HEK293 (cell line): ENCODE results near the gene C12orf54.
"Not testable (repeated sequence)": the region's sequence is repeated elsewhere in the genome, so short reads cannot be mapped to it uniquely, and the experiment has no call there.

Source experiments
- CTCF ChIA-PET: fragments of 350-600 bp; formaldehyde crosslinking; extraction: SDS; loops from one replicate; lab custom pipeline; 2021; ENCODE audit warnings: antibody characterized with exemption; lab: Yijun Ruan, JAX
- POLR2A ChIA-PET: fragments of 300-600 bp; formaldehyde crosslinking; extraction: SDS; loops from one replicate; lab custom pipeline; 2020; ENCODE audit warnings: antibody characterized with exemption, inconsistent platforms; lab: Yijun Ruan, JAX
- H3K27ac ChIP-seq: fragments of 200-500 bp; sonication (Bioruptor generic); 2 replicates; pipeline ENCODE4 v1.5.1; 2014; ENCODE audit warnings: low read depth, low read length, control low read depth, inconsistent platforms; ENCODE audit errors: extremely low read depth
- H3K36me3 ChIP-seq, 2 experiments: fragments of 200-500 bp in 1 of 2; sonication (Bioruptor generic) in 1 of 2; 1 replicate in 1 of 2; 2 replicates in 1 of 2; pipeline ENCODE4 v1.5.1; 2014 to 2017; ENCODE audit warnings: inconsistent platforms in 2 of 2, low read length in 2 of 2; ENCODE audit not compliant: control insufficient read depth in 2 of 2, insufficient read depth in 1 of 2
- H3K4me1 ChIP-seq: fragments of 200-500 bp; sonication (Bioruptor generic); 2 replicates; pipeline ENCODE4 v1.5.1; 2014; ENCODE audit warnings: mild to moderate bottlenecking, low read length, inconsistent platforms; ENCODE audit not compliant: control insufficient read depth, insufficient read depth
- H3K4me3 ChIP-seq: 2 replicates; pipeline ENCODE4 v1.5.1; 2011; ENCODE audit warnings: low read depth, mild to moderate bottlenecking, control low read depth, low read length, moderate library complexity
- H3K9me3 ChIP-seq: fragments of 200-500 bp; sonication (Bioruptor generic); 2 replicates; pipeline ENCODE4 v1.5.1; 2014; ENCODE audit warnings: low read depth, low read length, inconsistent platforms; ENCODE audit not compliant: control insufficient read depth, insufficient read depth
- BCL11A ChIP-seq: fragments of 450-650 bp; formaldehyde crosslinking; IDR thresholded peaks from 2 replicates; pipeline ENCODE4 v1.5.1; 2016; ENCODE audit warnings: low read depth, missing biosample characterization, missing genetic modification characterization
- ZFP69B ChIP-seq: fragments of 450-650 bp; formaldehyde crosslinking; IDR thresholded peaks from 2 replicates; pipeline ENCODE4 v1.5.1; 2016; ENCODE audit warnings: missing biosample characterization, missing genetic modification characterization
- ZNF112 ChIP-seq: fragments of 450-650 bp; formaldehyde crosslinking; IDR thresholded peaks from 2 replicates; pipeline ENCODE4 v1.5.0; 2017; ENCODE audit warnings: missing biosample characterization, missing genetic modification characterization
- ZNF121 ChIP-seq: fragments of 450-650 bp; formaldehyde crosslinking; IDR thresholded peaks from 2 replicates; pipeline ENCODE4 v1.5.1; 2016; ENCODE audit warnings: missing biosample characterization, missing genetic modification characterization
- ZNF155 ChIP-seq: fragments of 450-650 bp; formaldehyde crosslinking; IDR thresholded peaks from 2 replicates; pipeline ENCODE4 v1.5.1; 2016; ENCODE audit warnings: missing biosample characterization, missing genetic modification characterization
- ZNF184 ChIP-seq: fragments of 450-650 bp; IDR thresholded peaks from 2 replicates; pipeline ENCODE4 v1.5.1; 2018; ENCODE audit warnings: missing biosample characterization, mild to moderate bottlenecking, missing genetic modification characterization
- ZNF202 ChIP-seq: fragments of 450-650 bp; formaldehyde crosslinking; IDR thresholded peaks from 2 replicates; pipeline ENCODE4 v1.5.1; 2016; ENCODE audit warnings: missing biosample characterization, missing genetic modification characterization, borderline replicate concordance
- ZNF248 ChIP-seq: fragments of 450-650 bp; formaldehyde crosslinking; IDR thresholded peaks from 2 replicates; pipeline ENCODE4 v1.5.1; 2017; ENCODE audit warnings: missing biosample characterization, missing genetic modification characterization
- ZNF274 ChIP-seq, 2 experiments: fragments of 200-500 bp in 1 of 2; fragments of 450-650 bp in 1 of 2; sonication (Bioruptor generic) in 1 of 2; formaldehyde crosslinking in 1 of 2; IDR thresholded peaks; 2 replicates each; pipeline versions ENCODE4 v1.5.1 to v1.6.1; 2014 to 2016; ENCODE audit warnings: borderline replicate concordance in 1 of 2, inconsistent platforms in 1 of 2, low read length in 1 of 2, missing biosample characterization in 1 of 2, missing genetic modification characterization in 1 of 2
- ZNF473 ChIP-seq: fragments of 450-650 bp; formaldehyde crosslinking; IDR thresholded peaks from 2 replicates; pipeline ENCODE4 v1.5.1; 2017; ENCODE audit warnings: missing biosample characterization, missing genetic modification characterization
- ZNF521 ChIP-seq: fragments of 450-650 bp; formaldehyde crosslinking; IDR thresholded peaks from 2 replicates; pipeline ENCODE4 v1.5.1; 2017; ENCODE audit warnings: missing biosample characterization, mild to moderate bottlenecking, missing genetic modification characterization
- ZNF544 ChIP-seq: fragments of 450-650 bp; formaldehyde crosslinking; IDR thresholded peaks from 2 replicates; pipeline ENCODE4 v1.5.0; 2017; ENCODE audit warnings: missing biosample characterization, missing genetic modification characterization
- ZNF707 ChIP-seq: fragments of 450-650 bp; formaldehyde crosslinking; IDR thresholded peaks from 2 replicates; pipeline ENCODE4 v1.5.1; 2016; ENCODE audit warnings: missing biosample characterization, missing genetic modification characterization
- ZNF792 ChIP-seq: fragments of 450-650 bp; formaldehyde crosslinking; IDR thresholded peaks from 2 replicates; pipeline ENCODE4 v1.5.1; 2016; ENCODE audit warnings: missing biosample characterization, missing genetic modification characterization
- TF ChIP-seq, protein P1 (sequence below): fragments of 450-650 bp; formaldehyde crosslinking; IDR thresholded peaks from 2 replicates; pipeline ENCODE4 v1.5.1; 2016; ENCODE audit warnings: missing biosample characterization, missing genetic modification characterization
- TF ChIP-seq, protein P2 (sequence below): fragments of 450-650 bp; formaldehyde crosslinking; IDR thresholded peaks from 2 replicates; pipeline ENCODE4 v1.5.1; 2016; ENCODE audit warnings: missing biosample characterization, missing genetic modification characterization
- TF ChIP-seq, protein P3 (sequence below): fragments of 450-650 bp; formaldehyde crosslinking; IDR thresholded peaks from 2 replicates; pipeline ENCODE4 v1.5.0; 2017; ENCODE audit warnings: missing biosample characterization, missing genetic modification characterization, borderline replicate concordance
- TF ChIP-seq, protein P4 (sequence below): fragments of 450-650 bp; formaldehyde crosslinking; IDR thresholded peaks from 2 replicates; pipeline ENCODE4 v1.5.1; 2016; ENCODE audit warnings: missing biosample characterization, missing genetic modification characterization
- TF ChIP-seq, protein P5 (sequence below): fragments of 450-650 bp; formaldehyde crosslinking; IDR thresholded peaks from 2 replicates; pipeline ENCODE4 v1.5.1; 2016; ENCODE audit warnings: missing biosample characterization, missing genetic modification characterization

Gene C12orf54

DNA sequence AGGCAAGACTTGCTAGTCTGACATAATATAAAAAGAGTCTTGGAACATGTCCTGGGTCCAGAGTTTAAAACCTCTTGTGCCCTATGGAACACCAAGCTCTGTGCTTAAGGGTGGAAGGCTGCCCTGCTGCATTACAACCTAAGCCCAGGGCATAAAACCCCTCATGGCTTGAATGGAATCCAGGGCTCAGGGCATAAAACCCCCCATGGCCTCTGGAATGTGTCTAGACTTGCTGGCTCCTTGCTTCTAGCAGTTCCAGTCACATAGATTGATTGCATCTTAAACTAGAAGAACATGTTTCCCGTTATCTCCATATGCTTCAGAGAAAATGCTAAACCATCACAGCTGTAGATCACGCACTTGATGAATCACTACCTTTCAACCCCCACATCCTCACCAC, 24.5 kb downstream of the C12orf54 start:
- H3K27ac ChIP-seq, POLR2A ChIA-PET: not testable (repeated sequence)
- CTCF ChIA-PET: interaction anchor here (0.7 kb wide), 1 partner anchor 35 kb away, joined by 3 read pairs; no protein-coding TSS in a partner anchor

DNA sequence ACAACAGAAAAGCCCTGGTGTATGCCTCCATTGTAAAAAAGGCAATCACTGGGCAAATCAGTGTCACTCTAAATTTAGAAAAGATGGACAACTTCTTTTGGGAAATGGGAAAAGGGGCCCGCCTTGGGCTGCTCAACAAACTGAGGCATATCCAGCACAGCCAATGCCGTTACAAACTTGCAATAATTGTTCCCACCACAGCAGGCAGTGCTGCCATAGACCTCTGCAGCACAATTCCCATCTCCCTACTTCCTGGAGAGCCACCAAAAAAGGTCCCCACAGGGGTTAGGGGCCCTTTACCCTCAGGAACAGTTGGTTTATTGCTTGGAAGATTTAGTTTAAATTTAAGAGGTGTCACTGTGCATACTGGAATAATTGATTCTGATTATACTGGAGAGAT, 26.7 kb downstream of the C12orf54 start:
- Histone ChIP-seq H3K9me3 (no peaks in the 10 kb centered on the region; the same call in 1 of the 2 replicates), H3K4me1 (no peaks in the 10 kb centered on the region), H3K36me3 (no peaks in the 10 kb centered on the region), H3K4me3 (no peak overlapping the region), H3K27ac (no peak overlapping the region)
- TF ChIP-seq, protein P1, sequence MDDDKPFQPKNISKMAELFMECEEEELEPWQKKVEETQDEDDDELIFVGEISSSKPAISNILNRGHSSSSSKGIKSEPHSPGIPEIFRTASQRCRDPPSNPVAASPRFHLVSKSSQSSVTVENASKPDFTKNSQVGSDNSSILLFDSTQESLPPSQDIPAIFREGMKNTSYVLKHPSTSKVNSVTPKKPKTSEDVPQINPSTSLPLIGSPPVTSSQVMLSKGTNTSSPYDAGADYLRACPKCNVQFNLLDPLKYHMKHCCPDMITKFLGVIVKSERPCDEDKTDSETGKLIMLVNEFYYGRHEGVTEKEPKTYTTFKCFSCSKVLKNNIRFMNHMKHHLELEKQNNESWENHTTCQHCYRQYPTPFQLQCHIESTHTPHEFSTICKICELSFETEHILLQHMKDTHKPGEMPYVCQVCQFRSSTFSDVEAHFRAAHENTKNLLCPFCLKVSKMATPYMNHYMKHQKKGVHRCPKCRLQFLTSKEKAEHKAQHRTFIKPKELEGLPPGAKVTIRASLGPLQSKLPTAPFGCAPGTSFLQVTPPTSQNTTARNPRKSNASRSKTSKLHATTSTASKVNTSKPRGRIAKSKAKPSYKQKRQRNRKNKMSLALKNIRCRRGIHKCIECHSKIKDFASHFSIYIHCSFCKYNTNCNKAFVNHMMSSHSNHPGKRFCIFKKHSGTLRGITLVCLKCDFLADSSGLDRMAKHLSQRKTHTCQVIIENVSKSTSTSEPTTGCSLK: no peak
- TF ChIP-seq, protein P2, sequence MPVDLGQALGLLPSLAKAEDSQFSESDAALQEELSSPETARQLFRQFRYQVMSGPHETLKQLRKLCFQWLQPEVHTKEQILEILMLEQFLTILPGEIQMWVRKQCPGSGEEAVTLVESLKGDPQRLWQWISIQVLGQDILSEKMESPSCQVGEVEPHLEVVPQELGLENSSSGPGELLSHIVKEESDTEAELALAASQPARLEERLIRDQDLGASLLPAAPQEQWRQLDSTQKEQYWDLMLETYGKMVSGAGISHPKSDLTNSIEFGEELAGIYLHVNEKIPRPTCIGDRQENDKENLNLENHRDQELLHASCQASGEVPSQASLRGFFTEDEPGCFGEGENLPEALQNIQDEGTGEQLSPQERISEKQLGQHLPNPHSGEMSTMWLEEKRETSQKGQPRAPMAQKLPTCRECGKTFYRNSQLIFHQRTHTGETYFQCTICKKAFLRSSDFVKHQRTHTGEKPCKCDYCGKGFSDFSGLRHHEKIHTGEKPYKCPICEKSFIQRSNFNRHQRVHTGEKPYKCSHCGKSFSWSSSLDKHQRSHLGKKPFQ (tag by site-specific recombination): no peak
- TF ChIP-seq, protein P3, sequence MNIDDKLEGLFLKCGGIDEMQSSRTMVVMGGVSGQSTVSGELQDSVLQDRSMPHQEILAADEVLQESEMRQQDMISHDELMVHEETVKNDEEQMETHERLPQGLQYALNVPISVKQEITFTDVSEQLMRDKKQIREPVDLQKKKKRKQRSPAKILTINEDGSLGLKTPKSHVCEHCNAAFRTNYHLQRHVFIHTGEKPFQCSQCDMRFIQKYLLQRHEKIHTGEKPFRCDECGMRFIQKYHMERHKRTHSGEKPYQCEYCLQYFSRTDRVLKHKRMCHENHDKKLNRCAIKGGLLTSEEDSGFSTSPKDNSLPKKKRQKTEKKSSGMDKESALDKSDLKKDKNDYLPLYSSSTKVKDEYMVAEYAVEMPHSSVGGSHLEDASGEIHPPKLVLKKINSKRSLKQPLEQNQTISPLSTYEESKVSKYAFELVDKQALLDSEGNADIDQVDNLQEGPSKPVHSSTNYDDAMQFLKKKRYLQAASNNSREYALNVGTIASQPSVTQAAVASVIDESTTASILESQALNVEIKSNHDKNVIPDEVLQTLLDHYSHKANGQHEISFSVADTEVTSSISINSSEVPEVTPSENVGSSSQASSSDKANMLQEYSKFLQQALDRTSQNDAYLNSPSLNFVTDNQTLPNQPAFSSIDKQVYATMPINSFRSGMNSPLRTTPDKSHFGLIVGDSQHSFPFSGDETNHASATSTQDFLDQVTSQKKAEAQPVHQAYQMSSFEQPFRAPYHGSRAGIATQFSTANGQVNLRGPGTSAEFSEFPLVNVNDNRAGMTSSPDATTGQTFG (tag by site-specific recombination): no peak
- TF ChIP-seq, protein P4, sequence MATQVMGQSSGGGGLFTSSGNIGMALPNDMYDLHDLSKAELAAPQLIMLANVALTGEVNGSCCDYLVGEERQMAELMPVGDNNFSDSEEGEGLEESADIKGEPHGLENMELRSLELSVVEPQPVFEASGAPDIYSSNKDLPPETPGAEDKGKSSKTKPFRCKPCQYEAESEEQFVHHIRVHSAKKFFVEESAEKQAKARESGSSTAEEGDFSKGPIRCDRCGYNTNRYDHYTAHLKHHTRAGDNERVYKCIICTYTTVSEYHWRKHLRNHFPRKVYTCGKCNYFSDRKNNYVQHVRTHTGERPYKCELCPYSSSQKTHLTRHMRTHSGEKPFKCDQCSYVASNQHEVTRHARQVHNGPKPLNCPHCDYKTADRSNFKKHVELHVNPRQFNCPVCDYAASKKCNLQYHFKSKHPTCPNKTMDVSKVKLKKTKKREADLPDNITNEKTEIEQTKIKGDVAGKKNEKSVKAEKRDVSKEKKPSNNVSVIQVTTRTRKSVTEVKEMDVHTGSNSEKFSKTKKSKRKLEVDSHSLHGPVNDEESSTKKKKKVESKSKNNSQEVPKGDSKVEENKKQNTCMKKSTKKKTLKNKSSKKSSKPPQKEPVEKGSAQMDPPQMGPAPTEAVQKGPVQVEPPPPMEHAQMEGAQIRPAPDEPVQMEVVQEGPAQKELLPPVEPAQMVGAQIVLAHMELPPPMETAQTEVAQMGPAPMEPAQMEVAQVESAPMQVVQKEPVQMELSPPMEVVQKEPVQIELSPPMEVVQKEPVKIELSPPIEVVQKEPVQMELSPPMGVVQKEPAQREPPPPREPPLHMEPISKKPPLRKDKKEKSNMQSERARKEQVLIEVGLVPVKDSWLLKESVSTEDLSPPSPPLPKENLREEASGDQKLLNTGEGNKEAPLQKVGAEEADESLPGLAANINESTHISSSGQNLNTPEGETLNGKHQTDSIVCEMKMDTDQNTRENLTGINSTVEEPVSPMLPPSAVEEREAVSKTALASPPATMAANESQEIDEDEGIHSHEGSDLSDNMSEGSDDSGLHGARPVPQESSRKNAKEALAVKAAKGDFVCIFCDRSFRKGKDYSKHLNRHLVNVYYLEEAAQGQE (tag by site-specific recombination): no peak
- TF ChIP-seq ZNF521 (tag by site-specific recombination): no peak
- ChIA-PET POLR2A (no interaction called here), CTCF (no interaction called here)

More for the DNA sequence above, 24.5 kb downstream of the C12orf54 start:
- H3K9me3 ChIP-seq, H3K4me1 ChIP-seq, H3K36me3 ChIP-seq, H3K4me3 ChIP-seq: not testable (repeated sequence)

DNA sequence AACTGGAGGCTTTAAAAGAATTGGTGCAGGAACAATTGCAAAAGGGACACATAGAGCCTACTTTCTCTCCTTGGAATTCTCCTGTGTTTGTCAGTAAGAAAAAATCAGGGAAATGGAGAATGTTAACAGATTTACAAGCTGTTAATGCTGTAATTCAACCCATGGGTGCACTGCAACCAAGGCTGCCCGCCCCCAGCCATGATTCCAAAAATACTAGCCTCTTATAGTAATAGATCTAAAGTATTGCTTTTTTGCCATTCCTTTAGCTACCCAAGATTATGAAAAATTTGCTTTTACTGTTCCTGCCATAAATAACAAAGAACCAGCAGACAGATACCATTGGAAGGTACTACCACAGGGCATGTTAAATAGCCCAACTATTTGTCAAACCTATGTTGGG, 27.8 kb downstream of the C12orf54 start:
- Histone ChIP-seq H3K27ac (no peak overlapping the region), H3K4me1 (no peaks in the 10 kb centered on the region), H3K4me3 (no peak overlapping the region), H3K9me3 (no peaks in the 10 kb centered on the region; the same call in 1 of the 2 replicates), H3K36me3 (no peaks in the 10 kb centered on the region)
- ChIA-PET CTCF (interaction anchor here (1.8 kb wide), 1 partner anchor 109 kb away, joined by 6 read pairs; no protein-coding TSS in a partner anchor), POLR2A (no interaction called here)
- TF ChIP-seq ZNF707: no peak
- TF ChIP-seq ZNF184 (tag by site-specific recombination): no peak
- no peak for TF ChIP-seq ZNF473 (tag by site-specific recombination)
- no peak for TF ChIP-seq ZNF274 (IDR thresholded peaks at IDR 0.05; ENCODE audit: low read length)
- TF ChIP-seq ZNF274 (tag by site-specific recombination; IDR thresholded peaks at IDR 0.05; ENCODE audit: borderline replicate concordance): no peak
- TF ChIP-seq ZFP69B: no peak
- TF ChIP-seq ZNF121: no peak
- TF ChIP-seq, protein P5, sequence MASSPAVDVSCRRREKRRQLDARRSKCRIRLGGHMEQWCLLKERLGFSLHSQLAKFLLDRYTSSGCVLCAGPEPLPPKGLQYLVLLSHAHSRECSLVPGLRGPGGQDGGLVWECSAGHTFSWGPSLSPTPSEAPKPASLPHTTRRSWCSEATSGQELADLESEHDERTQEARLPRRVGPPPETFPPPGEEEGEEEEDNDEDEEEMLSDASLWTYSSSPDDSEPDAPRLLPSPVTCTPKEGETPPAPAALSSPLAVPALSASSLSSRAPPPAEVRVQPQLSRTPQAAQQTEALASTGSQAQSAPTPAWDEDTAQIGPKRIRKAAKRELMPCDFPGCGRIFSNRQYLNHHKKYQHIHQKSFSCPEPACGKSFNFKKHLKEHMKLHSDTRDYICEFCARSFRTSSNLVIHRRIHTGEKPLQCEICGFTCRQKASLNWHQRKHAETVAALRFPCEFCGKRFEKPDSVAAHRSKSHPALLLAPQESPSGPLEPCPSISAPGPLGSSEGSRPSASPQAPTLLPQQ (tag by site-specific recombination): no peak
- no peak for TF ChIP-seq BCL11A (tag by site-specific recombination)
- TF ChIP-seq ZNF112: no peak
- no peak for TF ChIP-seq ZNF544
- TF ChIP-seq ZNF792 (tag by site-specific recombination): no peak
- no peak for TF ChIP-seq ZNF248
- no peak for TF ChIP-seq ZNF155 (tag by site-specific recombination)
- TF ChIP-seq ZNF202 (tag by site-specific recombination): no peak
